Activated naive CD4-positive, alpha-beta T cell treated with anti-CD3 and anti-CD28 coated beads, Interleukin-2, amount 10 ng/mL, durations not matched to agents 7 days and 5 days (primary cell): ENCODE measurements around the gene GABRE.

Experiments
- CTCF ChIA-PET: fragments of 350-600 bp; sonication (Branson Sonifier 250); formaldehyde crosslinking; loops from one replicate; lab custom pipeline; 2021; ENCODE audit warnings: antibody characterized with exemption; lab: Charles Lee
- DNase-seq: peaks from one replicate; pipeline ENCODE4 v3.0.0-alpha.2; 2020
- H3K27ac Mint-ChIP-seq: one replicate; pipeline ENCODE4 v1.8.0; 2021; ENCODE audit warnings: mild to moderate bottlenecking, moderate library complexity, mixed read lengths
- H3K27me3 Mint-ChIP-seq: one replicate; pipeline ENCODE4 v1.8.0; 2021; ENCODE audit warnings: mild to moderate bottlenecking, mixed read lengths
- H3K36me3 Mint-ChIP-seq: one replicate; pipeline ENCODE4 v1.8.0; 2021; ENCODE audit warnings: mixed read lengths
- H3K4me1 Mint-ChIP-seq: one replicate; pipeline ENCODE4 v1.8.0; 2021; ENCODE audit warnings: mixed read lengths
- H3K4me3 Mint-ChIP-seq: one replicate; pipeline ENCODE4 v1.8.0; 2021; ENCODE audit warnings: mild to moderate bottlenecking, moderate library complexity, mixed read lengths
- H3K9me3 Mint-ChIP-seq: one replicate; pipeline ENCODE4 v1.8.0; 2021; ENCODE audit warnings: mixed read lengths

Gene GABRE

GRCh38 chrX:151977923-151978322 lies 3.4 kb upstream of the GABRE start:
- CTCF ChIA-PET = no interaction called here
- peaks cover 27% of the 10 kb centered on the region for H3K27me3 Mint-ChIP-seq
- DNase-seq = no peak
- no peak overlapping the region for H3K27ac Mint-ChIP-seq
- H3K4me1 Mint-ChIP-seq = no peaks in the 10 kb centered on the region
- H3K9me3 Mint-ChIP-seq = no peaks in the 10 kb centered on the region
- H3K4me3 Mint-ChIP-seq = no peak overlapping the region
- H3K36me3 Mint-ChIP-seq = no peaks in the 10 kb centered on the region

- no peaks in the 10 kb centered on the region for H3K36me3 Mint-ChIP-seq
- no peak overlapping the region for H3K4me3 Mint-ChIP-seq
These were observed 2.5 kb upstream of the GABRE start for GRCh38 chrX:151977009-151977408.

GRCh38 chrX:151975736-151976275 lies 1.3 kb upstream of the GABRE start:
- Mint-ChIP-seq H3K27ac (no peak overlapping the region), H3K9me3 (no peaks in the 10 kb centered on the region), H3K27me3 (peaks cover 27% of the 10 kb centered on the region), H3K4me3 (no peak overlapping the region), H3K36me3 (no peaks in the 10 kb centered on the region), H3K4me1 (no peaks in the 10 kb centered on the region)
- CTCF ChIA-PET = no interaction called here
- DNase-seq = no peak

More at GRCh38 chrX:151977009-151977408, 2.5 kb upstream of the GABRE start:
- peaks cover 27% of the 10 kb centered on the region for H3K27me3 Mint-ChIP-seq
- H3K9me3 Mint-ChIP-seq = no peaks in the 10 kb centered on the region
- H3K27ac Mint-ChIP-seq = no peak overlapping the region
- no peaks in the 10 kb centered on the region for H3K4me1 Mint-ChIP-seq
- CTCF ChIA-PET = no interaction called here
- no peak for DNase-seq

- no peaks in the 10 kb centered on the region for H3K9me3 Mint-ChIP-seq
- no peak overlapping the region for H3K27ac Mint-ChIP-seq
- DNase-seq = no peak
- no peaks in the 10 kb centered on the region for H3K36me3 Mint-ChIP-seq
- no peak overlapping the region for H3K4me3 Mint-ChIP-seq
- H3K4me1 Mint-ChIP-seq = no peaks in the 10 kb centered on the region
- peaks cover 27% of the 10 kb centered on the region for H3K27me3 Mint-ChIP-seq
- CTCF ChIA-PET = no interaction called here
These were observed 735 bp upstream of the GABRE start for GRCh38 chrX:151975228-151975593.

- Mint-ChIP-seq H3K4me1 (no peaks in the 10 kb centered on the region), H3K27ac (no peak overlapping the region), H3K27me3 (peaks cover 27% of the 10 kb centered on the region), H3K36me3 (no peaks in the 10 kb centered on the region), H3K9me3 (no peaks in the 10 kb centered on the region), H3K4me3 (no peak overlapping the region)
- DNase-seq = no peak
- CTCF ChIA-PET = no interaction called here
These were observed 583 bp downstream of the GABRE start for GRCh38 chrX:151973851-151974335.

GRCh38 chrX:151973060-151973661 lies 1.3 kb downstream of the GABRE start:
- CTCF ChIA-PET = no interaction called here
- H3K4me3 Mint-ChIP-seq = no peak overlapping the region
- H3K27me3 Mint-ChIP-seq = peaks cover 27% of the 10 kb centered on the region
- no peak for DNase-seq
- H3K27ac Mint-ChIP-seq = no peak overlapping the region
- H3K9me3 Mint-ChIP-seq = no peaks in the 10 kb centered on the region
- no peaks in the 10 kb centered on the region for H3K4me1 Mint-ChIP-seq
- no peaks in the 10 kb centered on the region for H3K36me3 Mint-ChIP-seq

- Mint-ChIP-seq H3K27ac (no peak overlapping the region), H3K36me3 (no peaks in the 10 kb centered on the region), H3K9me3 (no peaks in the 10 kb centered on the region), H3K4me1 (no peaks in the 10 kb centered on the region), H3K4me3 (no peak overlapping the region), H3K27me3 (peaks cover 25% of the 10 kb centered on the region)
- DNase-seq = no peak
- CTCF ChIA-PET = no interaction called here
These were observed 3.8 kb downstream of the GABRE start for GRCh38 chrX:151970661-151971060.

- CTCF ChIA-PET = no interaction called here
- H3K27ac Mint-ChIP-seq = no peak overlapping the region
- H3K9me3 Mint-ChIP-seq = no peaks in the 10 kb centered on the region
- H3K27me3 Mint-ChIP-seq = peaks cover 18% of the 10 kb centered on the region
- H3K4me1 Mint-ChIP-seq = no peaks in the 10 kb centered on the region
- no peaks in the 10 kb centered on the region for H3K36me3 Mint-ChIP-seq
- no peak overlapping the region for H3K4me3 Mint-ChIP-seq
- no peak for DNase-seq
These were observed 4.4 kb downstream of the GABRE start for GRCh38 chrX:151970027-151970426.

GRCh38 chrX:151966236-151966635 lies 8.2 kb downstream of the GABRE start:
- H3K9me3 Mint-ChIP-seq = no peaks in the 10 kb centered on the region
- no peak overlapping the region for H3K27ac Mint-ChIP-seq
- no peaks in the 10 kb centered on the region for H3K36me3 Mint-ChIP-seq
- H3K27me3 Mint-ChIP-seq = no peaks in the 10 kb centered on the region
- no peaks in the 10 kb centered on the region for H3K4me1 Mint-ChIP-seq
- no peak overlapping the region for H3K4me3 Mint-ChIP-seq
- CTCF ChIA-PET = no interaction called here
- DNase-seq = no peak

- Mint-ChIP-seq H3K4me1 (no peaks in the 10 kb centered on the region), H3K9me3 (no peaks in the 10 kb centered on the region), H3K36me3 (no peaks in the 10 kb centered on the region), H3K4me3 (no peak overlapping the region), H3K27ac (no peak overlapping the region), H3K27me3 (no peaks in the 10 kb centered on the region)
- CTCF ChIA-PET = no interaction called here
- no peak for DNase-seq
These were observed 12.4 kb downstream of the GABRE start for GRCh38 chrX:151962034-151962433.

GRCh38 chrX:151958101-151958500 lies 16.4 kb downstream of the GABRE start:
- Mint-ChIP-seq H3K4me1 (no peaks in the 10 kb centered on the region), H3K9me3 (peaks cover 2% of the 10 kb centered on the region), H3K27ac (no peak overlapping the region), H3K27me3 (no peaks in the 10 kb centered on the region), H3K4me3 (no peak overlapping the region), H3K36me3 (no peaks in the 10 kb centered on the region)
- CTCF ChIA-PET = no interaction called here
- no peak for DNase-seq

GRCh38 chrX:151954730-151955129 lies 19.7 kb downstream of the GABRE start:
- H3K4me3 Mint-ChIP-seq = no peak overlapping the region
- H3K4me1 Mint-ChIP-seq = no peaks in the 10 kb centered on the region

GRCh38 chrX:151938172-151938571 lies 36.3 kb downstream of the GABRE start:
- DNase-seq = no peak
- Mint-ChIP-seq H3K27me3 (no peaks in the 10 kb centered on the region), H3K27ac (no peak overlapping the region), H3K4me3 (no peak overlapping the region), H3K36me3 (no peaks in the 10 kb centered on the region), H3K9me3 (no peaks in the 10 kb centered on the region), H3K4me1 (no peaks in the 10 kb centered on the region)
- CTCF ChIA-PET = no interaction called here

More at GRCh38 chrX:151954730-151955129, 19.7 kb downstream of the GABRE start:
- H3K9me3 Mint-ChIP-seq = peaks cover 2% of the 10 kb centered on the region
- CTCF ChIA-PET = no interaction called here
- H3K27ac Mint-ChIP-seq = no peak overlapping the region
- DNase-seq = no peak
- no peaks in the 10 kb centered on the region for H3K27me3 Mint-ChIP-seq
- H3K36me3 Mint-ChIP-seq = no peaks in the 10 kb centered on the region

GRCh38 chrX:151935358-151935757 lies 39.1 kb downstream of the GABRE start:
- Mint-ChIP-seq H3K27me3 (no peaks in the 10 kb centered on the region), H3K4me1 (no peaks in the 10 kb centered on the region), H3K36me3 (no peaks in the 10 kb centered on the region), H3K4me3 (no peak overlapping the region), H3K9me3 (no peaks in the 10 kb centered on the region), H3K27ac (no peak overlapping the region)
- DNase-seq = no peak
- CTCF ChIA-PET = no interaction called here

GRCh38 chrX:151929126-151929525 lies 45.4 kb downstream of the GABRE start:
- no peaks in the 10 kb centered on the region for H3K36me3 Mint-ChIP-seq
- no peaks in the 10 kb centered on the region for H3K9me3 Mint-ChIP-seq
- no peak overlapping the region for H3K4me3 Mint-ChIP-seq
- no peak overlapping the region for H3K27ac Mint-ChIP-seq
- no peaks in the 10 kb centered on the region for H3K4me1 Mint-ChIP-seq
- DNase-seq = no peak
- CTCF ChIA-PET = no interaction called here
- H3K27me3 Mint-ChIP-seq = no peaks in the 10 kb centered on the region
